ENCODE measurements around the gene SLC2A5. TPM values are rescaled to one million over a fixed set of nuclear protein-coding genes. Genes with fewer than 3 reads are reported as not detected.

Gene SLC2A5
- total RNA-seq (10 to 100 TPM in 1 of 7 donors, 1 to 10 TPM in 6; 5.3 to 23.6 (median 8.4) TPM), polyA plus RNA-seq (1 to 10 TPM; 2.9 to 4.6 (median 3.2) TPM)
- long read RNA-seq, donor 1 = 0 reads
- long read RNA-seq, donor 2 = 0 reads

- H3K27ac ChIP-seq = peak within 1 kb of the TSS; percentile 17 to 82 (median 66)
- TF ChIP-seq POLR2AphosphoS5 (IDR thresholded peaks at IDR 0.05) (peak in 2 of 3 donors; percentile 15 to 52), CTCF (IDR thresholded peaks at IDR 0.05 in 8 of 11, conservative IDR thresholded peaks at IDR 0.05 in 3 of 11) (peak in 5 of 11 experiments; percentile 5 to 25 (median 10)), POLR2A (IDR thresholded peaks at IDR 0.05) (no peak)
- H3K27me3 ChIP-seq (replicated peaks in 1 of 7) = no peaks in the 10 kb centered on the region
- intact Hi-C loops (cut with DNase I; ENCODE audit: low total_unique reads) = no loop called here
- peaks cover 18 to 87% (median 58%) of the 10 kb centered on the region in 6 donors for H3K4me1 ChIP-seq
- no peaks in the 10 kb centered on the region for H3K9me3 ChIP-seq
- 21 to 36% (median 28%) methylated on average over 8 of the region's 8 CpGs for WGBS, 5 donors
- H3K36me3 ChIP-seq = no peaks in the 10 kb centered on the region
- DNase-seq = peak; percentile 81
- peak within 1 kb of the TSS in 6 of 8 donors; percentile 5 to 61 (median 20) for H3K4me3 ChIP-seq
Measured at GRCh38 chr1:9069326-9070100, at the start of gene SLC2A5. Gene SLC2A5, minus strand, starts transcription at chr1:9069635. Its CDS starts 99 bp downstream, at chr1:9069536.

GRCh38 chr1:9118186-9118585 lies 48.8 kb upstream of the SLC2A5 start:
- H3K27ac ChIP-seq = no peak overlapping the region
- peaks cover 0 to 5% (median 0%) of the 10 kb centered on the region in 6 donors for H3K36me3 ChIP-seq
- intact Hi-C loops (cut with DNase I; ENCODE audit: low total_unique reads) = loop anchor here (10.0 kb wide), 1 partner anchor 77 kb away; no protein-coding TSS in a partner anchor
- TF ChIP-seq POLR2AphosphoS5 (IDR thresholded peaks at IDR 0.05) (no peak), POLR2A (IDR thresholded peaks at IDR 0.05) (no peak), CTCF (IDR thresholded peaks at IDR 0.05 in 8 of 11, conservative IDR thresholded peaks at IDR 0.05 in 3 of 11) (no peak)
- no peaks in the 10 kb centered on the region for H3K27me3 ChIP-seq (replicated peaks in 1 of 7)
- no peak overlapping the region for H3K4me3 ChIP-seq
- H3K9me3 ChIP-seq = no peaks in the 10 kb centered on the region
- 79 to 96% (median 82%) methylated on average over 7 of the region's 7 CpGs for WGBS, 5 donors
- peak; percentile 61 for DNase-seq
- peaks cover 0 to 32% (median 26%) of the 10 kb centered on the region in 6 donors for H3K4me1 ChIP-seq

- WGBS, 5 donors = 68 to 87% (median 80%) methylated on average over 5 of the region's 5 CpGs
- Histone ChIP-seq H3K4me1 (peaks cover 0 to 20% (median 16%) of the 10 kb centered on the region in 6 donors), H3K36me3 (peaks cover 0 to 12% (median 0%) of the 10 kb centered on the region in 6 donors), H3K4me3 (no peak overlapping the region), H3K9me3 (no peaks in the 10 kb centered on the region), H3K27ac (no peak overlapping the region), H3K27me3 (replicated peaks in 1 of 7) (no peaks in the 10 kb centered on the region)
- DNase-seq = no peak
- intact Hi-C loops (cut with DNase I; ENCODE audit: low total_unique reads) = loop anchor here (10.0 kb wide), 1 partner anchor 79 kb away; no protein-coding TSS in a partner anchor
- no peak for TF ChIP-seq CTCF (IDR thresholded peaks at IDR 0.05 in 8 of 11, conservative IDR thresholded peaks at IDR 0.05 in 3 of 11)
- TF ChIP-seq POLR2A (IDR thresholded peaks at IDR 0.05) = no peak
- TF ChIP-seq POLR2AphosphoS5 (IDR thresholded peaks at IDR 0.05) = no peak
Measured at GRCh38 chr1:9115351-9116205, 46.1 kb upstream of the SLC2A5 start.

Data from spleen (tissue), 13 donors.